Amniotic epithelial cell (primary cell): Measurements from ENCODE around the gene FCN2.

Experiments
- DNase-seq: peaks from one replicate; pipeline ENCODE4 v3.0.0-alpha.2; 2010; ENCODE audit warnings: low read depth

FCN2 gene

GRCh38 chr9:134888603-134889190 is 8.1 kb downstream of the FCN2 start:
- no peak for DNase-seq

GRCh38 chr9:134889386-134890154 is 9.0 kb downstream of the FCN2 start:
- DNase-seq, result no peak

GRCh38 chr9:134890155-134890495 is 9.5 kb downstream of the FCN2 start:
- no peak for DNase-seq

- DNase-seq, result peak; percentile 12
Observed at GRCh38 chr9:134891053-134891452, 10.4 kb downstream of the FCN2 start.

GRCh38 chr9:134891713-134892112 is 11.1 kb downstream of the FCN2 start:
- no peak for DNase-seq

- no peak for DNase-seq
Observed at GRCh38 chr9:134892221-134892620, 11.6 kb downstream of the FCN2 start.

GRCh38 chr9:134892820-134893420 is 12.3 kb downstream of the FCN2 start:
- no peak for DNase-seq

GRCh38 chr9:134894136-134894860 is 13.7 kb downstream of the FCN2 start:
- no peak for DNase-seq

- DNase-seq, result no peak
Observed at GRCh38 chr9:134895097-134895496, 14.5 kb downstream of the FCN2 start.

- no peak for DNase-seq
Observed at GRCh38 chr9:134895567-134895907, 14.9 kb downstream of the FCN2 start.

- DNase-seq, result peak; percentile 86
Observed at GRCh38 chr9:134895908-134896833, 15.6 kb downstream of the FCN2 start.

GRCh38 chr9:134896834-134897583 is 16.4 kb downstream of the FCN2 start:
- no peak for DNase-seq

GRCh38 chr9:134897584-134898170 is 17.1 kb downstream of the FCN2 start:
- no peak for DNase-seq

- no peak for DNase-seq
Observed at GRCh38 chr9:134898319-134898718, 17.7 kb downstream of the FCN2 start.

GRCh38 chr9:134899168-134899567 is 18.6 kb downstream of the FCN2 start:
- DNase-seq, result no peak

GRCh38 chr9:134899818-134900217 is 19.2 kb downstream of the FCN2 start:
- peak; percentile 30 for DNase-seq

- no peak for DNase-seq
Observed at GRCh38 chr9:134902936-134903335, 22.3 kb downstream of the FCN2 start.

GRCh38 chr9:134908524-134909309 is 28.1 kb downstream of the FCN2 start:
- no peak for DNase-seq

GRCh38 chr9:134909511-134910481 is 29.2 kb downstream of the FCN2 start:
- DNase-seq, result no peak
